ENCODE data around the gene KCNF1. TPM values are rescaled to one million over a fixed set of nuclear protein-coding genes. Genes with fewer than 3 reads are reported as not detected.

The KCNF1 gene
- total and polyA plus RNA-seq, 4 donors, result not detected

GRCh38 chr2:10894264-10894935 is 17.3 kb upstream of the KCNF1 start:
- H3K36me3 ChIP-seq (ENCODE audit: control insufficient read depth in 1 of 2, insufficient read depth in 2 of 2, low read length in 1 of 2), result no peaks in the 10 kb centered on the region
- ATAC-seq (ENCODE audit: low FRiP score) (no peak), DNase-seq (no peak)
- peaks cover 2% of the 10 kb centered on the region for H3K9me3 ChIP-seq (ENCODE audit: control insufficient read depth, low read length)
- no peaks in the 10 kb centered on the region for H3K27me3 ChIP-seq (ENCODE audit: control insufficient read depth in 1 of 2, insufficient read depth in 2 of 2, low read length in 1 of 2)
- no peak overlapping the region for H3K4me3 ChIP-seq (ENCODE audit: low read length in 2 of 2)
- intact Hi-C loops (cut with DNase I), result no loop called here
- no peak overlapping the region for H3K27ac ChIP-seq (ENCODE audit: low read depth in 1 of 2, low read length in 2 of 2)
- WGBS, 2 donors, result 59 to 60% methylated on average over 4 of the region's 4 CpGs
- H3K4me1 ChIP-seq (ENCODE audit: control insufficient read depth in 1 of 2, insufficient read depth in 2 of 2, low read length in 2 of 2), result no peaks in the 10 kb centered on the region

- WGBS, 2 donors, result 89 to 91% methylated on average over 2 of the region's 2 CpGs
- intact Hi-C loops (cut with DNase I), result no loop called here
- H3K4me1 ChIP-seq (ENCODE audit: control insufficient read depth in 1 of 2, insufficient read depth in 2 of 2, low read length in 2 of 2), result no peaks in the 10 kb centered on the region
- DNase-seq, result no peak
- H3K9me3 ChIP-seq (ENCODE audit: control insufficient read depth, low read length), result peaks cover 2% of the 10 kb centered on the region
- no peaks in the 10 kb centered on the region for H3K27me3 ChIP-seq (ENCODE audit: control insufficient read depth in 1 of 2, insufficient read depth in 2 of 2, low read length in 1 of 2)
- no peaks in the 10 kb centered on the region for H3K36me3 ChIP-seq (ENCODE audit: control insufficient read depth in 1 of 2, insufficient read depth in 2 of 2, low read length in 1 of 2)
- H3K27ac ChIP-seq (ENCODE audit: low read depth in 1 of 2, low read length in 2 of 2), result no peak overlapping the region
- ATAC-seq (ENCODE audit: low FRiP score), result no peak
- no peak overlapping the region for H3K4me3 ChIP-seq (ENCODE audit: low read length in 2 of 2)
Measured at GRCh38 chr2:10895231-10895630, 16.5 kb upstream of the KCNF1 start.

- H3K27ac ChIP-seq (ENCODE audit: low read depth in 1 of 2, low read length in 2 of 2), result no peak overlapping the region
- 87 to 88% methylated on average over 4 of the region's 4 CpGs for WGBS, 2 donors
- H3K36me3 ChIP-seq (ENCODE audit: control insufficient read depth in 1 of 2, insufficient read depth in 2 of 2, low read length in 1 of 2), result no peaks in the 10 kb centered on the region
- H3K9me3 ChIP-seq (ENCODE audit: control insufficient read depth, low read length), result peaks cover 2% of the 10 kb centered on the region
- no peaks in the 10 kb centered on the region for H3K27me3 ChIP-seq (ENCODE audit: control insufficient read depth in 1 of 2, insufficient read depth in 2 of 2, low read length in 1 of 2)
- intact Hi-C loops (cut with DNase I), result no loop called here
- no peak overlapping the region for H3K4me3 ChIP-seq (ENCODE audit: low read length in 2 of 2)
- ATAC-seq (ENCODE audit: low FRiP score), result no peak
- H3K4me1 ChIP-seq (ENCODE audit: control insufficient read depth in 1 of 2, insufficient read depth in 2 of 2, low read length in 2 of 2), result no peaks in the 10 kb centered on the region
- DNase-seq, result no peak
Measured at GRCh38 chr2:10897956-10898355, 13.8 kb upstream of the KCNF1 start.

- ATAC-seq (ENCODE audit: low FRiP score) (no peak), DNase-seq (no peak)
- Histone ChIP-seq H3K36me3 (ENCODE audit: control insufficient read depth in 1 of 2, insufficient read depth in 2 of 2, low read length in 1 of 2) (no peaks in the 10 kb centered on the region), H3K27ac (ENCODE audit: low read depth in 1 of 2, low read length in 2 of 2) (no peak overlapping the region), H3K9me3 (ENCODE audit: control insufficient read depth, low read length) (peaks cover 2% of the 10 kb centered on the region), H3K4me3 (ENCODE audit: low read length in 2 of 2) (no peak overlapping the region), H3K27me3 (ENCODE audit: control insufficient read depth in 1 of 2, insufficient read depth in 2 of 2, low read length in 1 of 2) (no peaks in the 10 kb centered on the region), H3K4me1 (ENCODE audit: control insufficient read depth in 1 of 2, insufficient read depth in 2 of 2, low read length in 2 of 2) (no peaks in the 10 kb centered on the region)
- intact Hi-C loops (cut with DNase I), result no loop called here
- 86 to 87% methylated on average over 10 of the region's 10 CpGs for WGBS, 2 donors
Measured at GRCh38 chr2:10900216-10901109, 11.3 kb upstream of the KCNF1 start.

- DNase-seq, result no peak
- WGBS, 2 donors, result 72 to 75% methylated on average over 12 of the region's 12 CpGs
Measured at GRCh38 chr2:10901160-10901939, 10.4 kb upstream of the KCNF1 start.

GRCh38 chr2:10903861-10904210 is 7.9 kb upstream of the KCNF1 start:
- no peaks in the 10 kb centered on the region for H3K36me3 ChIP-seq (ENCODE audit: control insufficient read depth in 1 of 2, insufficient read depth in 2 of 2, low read length in 1 of 2)
- no peak overlapping the region for H3K27ac ChIP-seq (ENCODE audit: low read depth in 1 of 2, low read length in 2 of 2)
- H3K27me3 ChIP-seq (ENCODE audit: control insufficient read depth in 1 of 2, insufficient read depth in 2 of 2, low read length in 1 of 2), result no peaks in the 10 kb centered on the region
- DNase-seq (no peak), ATAC-seq (ENCODE audit: low FRiP score) (no peak)
- H3K9me3 ChIP-seq (ENCODE audit: control insufficient read depth, low read length), result no peaks in the 10 kb centered on the region
- H3K4me1 ChIP-seq (ENCODE audit: control insufficient read depth in 1 of 2, insufficient read depth in 2 of 2, low read length in 2 of 2), result no peaks in the 10 kb centered on the region
- no peak overlapping the region for H3K4me3 ChIP-seq (ENCODE audit: low read length in 2 of 2)
- intact Hi-C loops (cut with DNase I), result no loop called here
- WGBS, 2 donors, result 59 to 73% methylated on average over 1 of the region's 2 CpGs

More at GRCh38 chr2:10901160-10901939, 10.4 kb upstream of the KCNF1 start:
- intact Hi-C loops (cut with DNase I), result no loop called here
- Histone ChIP-seq H3K9me3 (ENCODE audit: control insufficient read depth, low read length) (peaks cover 2% of the 10 kb centered on the region), H3K27ac (ENCODE audit: low read depth in 1 of 2, low read length in 2 of 2) (no peak overlapping the region), H3K27me3 (ENCODE audit: control insufficient read depth in 1 of 2, insufficient read depth in 2 of 2, low read length in 1 of 2) (no peaks in the 10 kb centered on the region), H3K4me3 (ENCODE audit: low read length in 2 of 2) (no peak overlapping the region), H3K36me3 (ENCODE audit: control insufficient read depth in 1 of 2, insufficient read depth in 2 of 2, low read length in 1 of 2) (no peaks in the 10 kb centered on the region), H3K4me1 (ENCODE audit: control insufficient read depth in 1 of 2, insufficient read depth in 2 of 2, low read length in 2 of 2) (no peaks in the 10 kb centered on the region)
- no peak for ATAC-seq (ENCODE audit: low FRiP score)

GRCh38 chr2:10904455-10904854 is 7.3 kb upstream of the KCNF1 start:
- no peaks in the 10 kb centered on the region for H3K27me3 ChIP-seq (ENCODE audit: control insufficient read depth in 1 of 2, insufficient read depth in 2 of 2, low read length in 1 of 2)
- 86 to 93% methylated on average over 6 of the region's 6 CpGs for WGBS, 2 donors
- DNase-seq (no peak), ATAC-seq (ENCODE audit: low FRiP score) (no peak)
- H3K4me3 ChIP-seq (ENCODE audit: low read length in 2 of 2), result no peak overlapping the region
- H3K4me1 ChIP-seq (ENCODE audit: control insufficient read depth in 1 of 2, insufficient read depth in 2 of 2, low read length in 2 of 2), result no peaks in the 10 kb centered on the region
- intact Hi-C loops (cut with DNase I), result no loop called here
- H3K9me3 ChIP-seq (ENCODE audit: control insufficient read depth, low read length), result no peaks in the 10 kb centered on the region
- H3K36me3 ChIP-seq (ENCODE audit: control insufficient read depth in 1 of 2, insufficient read depth in 2 of 2, low read length in 1 of 2), result no peaks in the 10 kb centered on the region
- no peak overlapping the region for H3K27ac ChIP-seq (ENCODE audit: low read depth in 1 of 2, low read length in 2 of 2)

- Histone ChIP-seq H3K36me3 (ENCODE audit: control insufficient read depth in 1 of 2, insufficient read depth in 2 of 2, low read length in 1 of 2) (no peaks in the 10 kb centered on the region), H3K9me3 (ENCODE audit: control insufficient read depth, low read length) (no peaks in the 10 kb centered on the region), H3K27ac (ENCODE audit: low read depth in 1 of 2, low read length in 2 of 2) (no peak overlapping the region), H3K27me3 (ENCODE audit: control insufficient read depth in 1 of 2, insufficient read depth in 2 of 2, low read length in 1 of 2) (no peaks in the 10 kb centered on the region), H3K4me1 (ENCODE audit: control insufficient read depth in 1 of 2, insufficient read depth in 2 of 2, low read length in 2 of 2) (no peaks in the 10 kb centered on the region), H3K4me3 (ENCODE audit: low read length in 2 of 2) (no peak overlapping the region)
- intact Hi-C loops (cut with DNase I), result no loop called here
- 84 to 93% methylated on average over 9 of the region's 9 CpGs for WGBS, 2 donors
- no peak for DNase-seq
- no peak for ATAC-seq (ENCODE audit: low FRiP score)
Measured at GRCh38 chr2:10905006-10905861, 6.5 kb upstream of the KCNF1 start.
